ENCODE results near the gene ADH1A. TPM values are rescaled to one million over a fixed set of nuclear protein-coding genes. Genes with fewer than 3 reads are reported as not detected.

ADH1A gene
- total and polyA plus RNA-seq, 2 experiments from 2014 or later: 26.6 to 39.0 TPM

DNA sequence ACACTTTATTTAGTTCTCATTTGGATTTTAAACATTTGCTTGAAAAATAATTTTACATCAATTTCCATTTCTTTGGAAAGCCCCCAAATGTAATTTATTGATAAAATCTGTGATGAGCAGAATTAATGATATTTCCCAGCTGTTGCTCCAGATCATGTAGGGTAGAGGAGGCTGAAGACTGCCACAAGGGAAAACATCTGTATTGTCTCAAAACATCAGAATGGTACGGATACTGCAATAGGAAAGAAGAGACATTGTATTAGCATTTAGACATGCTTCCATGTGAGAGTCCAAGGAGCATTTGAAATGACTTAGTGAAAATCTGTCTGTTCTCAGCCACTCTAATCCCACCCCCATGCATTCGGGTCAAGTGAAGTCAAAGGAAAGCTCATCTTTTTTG, 14.4 kb downstream of the ADH1A start:
- Histone ChIP-seq H4K20me1 (ENCODE audit: insufficient read depth, poor library complexity, severe bottlenecking) (no peaks in the 10 kb centered on the region), H3K4me3 (no peak overlapping the region), H3K9me3 (ENCODE audit: low read depth) (no peaks in the 10 kb centered on the region), H3K27me3 (no peaks in the 10 kb centered on the region), H3K79me2 (no peaks in the 10 kb centered on the region), H3K9me2 (replicated peaks; ENCODE audit: insufficient read depth) (no peaks in the 10 kb centered on the region), H3K27ac (no peak overlapping the region), H3K4me1 (ENCODE audit: insufficient read depth) (no peaks in the 10 kb centered on the region), H3K36me3 (replicated peaks; ENCODE audit: insufficient read depth, low read depth) (no peaks in the 10 kb centered on the region), H2AFZ (no peak overlapping the region), H3K4me2 (no peak overlapping the region)
- 91% methylated on average over 2 of the region's 2 CpGs for WGBS (ENCODE audit: low lambda C conversion rate, missing lambda C conversion rate)
- no peak for DNase-seq (ENCODE audit: low spot score)
- TF ChIP-seq, protein P1, sequence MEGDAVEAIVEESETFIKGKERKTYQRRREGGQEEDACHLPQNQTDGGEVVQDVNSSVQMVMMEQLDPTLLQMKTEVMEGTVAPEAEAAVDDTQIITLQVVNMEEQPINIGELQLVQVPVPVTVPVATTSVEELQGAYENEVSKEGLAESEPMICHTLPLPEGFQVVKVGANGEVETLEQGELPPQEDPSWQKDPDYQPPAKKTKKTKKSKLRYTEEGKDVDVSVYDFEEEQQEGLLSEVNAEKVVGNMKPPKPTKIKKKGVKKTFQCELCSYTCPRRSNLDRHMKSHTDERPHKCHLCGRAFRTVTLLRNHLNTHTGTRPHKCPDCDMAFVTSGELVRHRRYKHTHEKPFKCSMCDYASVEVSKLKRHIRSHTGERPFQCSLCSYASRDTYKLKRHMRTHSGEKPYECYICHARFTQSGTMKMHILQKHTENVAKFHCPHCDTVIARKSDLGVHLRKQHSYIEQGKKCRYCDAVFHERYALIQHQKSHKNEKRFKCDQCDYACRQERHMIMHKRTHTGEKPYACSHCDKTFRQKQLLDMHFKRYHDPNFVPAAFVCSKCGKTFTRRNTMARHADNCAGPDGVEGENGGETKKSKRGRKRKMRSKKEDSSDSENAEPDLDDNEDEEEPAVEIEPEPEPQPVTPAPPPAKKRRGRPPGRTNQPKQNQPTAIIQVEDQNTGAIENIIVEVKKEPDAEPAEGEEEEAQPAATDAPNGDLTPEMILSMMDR (IDR thresholded peaks at IDR 0.05; ENCODE audit: poor library complexity): no peak
- TF ChIP-seq EZH2 (IDR thresholded peaks at IDR 0.05; ENCODE audit: borderline replicate concordance): no peak

DNA sequence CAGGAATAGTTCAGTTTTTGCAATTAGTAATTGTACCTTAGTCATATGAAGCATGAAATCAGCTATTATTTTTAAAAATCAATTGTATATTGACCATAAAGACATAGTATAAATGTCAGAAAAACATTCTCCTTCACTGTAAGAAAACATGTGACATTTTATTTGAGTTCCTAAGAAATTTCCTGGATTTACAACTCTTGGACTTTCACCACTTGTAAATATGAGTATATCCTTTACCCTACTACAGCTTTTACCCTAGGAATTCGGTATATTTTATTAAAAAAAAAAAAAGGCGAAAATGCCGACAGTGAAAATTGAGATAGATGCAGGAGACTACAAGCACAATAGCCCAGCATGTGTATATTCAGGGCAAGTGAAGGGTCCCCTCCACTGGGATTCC, 14.9 kb downstream of the ADH1A start:
- Histone ChIP-seq H3K4me3 (no peak overlapping the region), H4K20me1 (ENCODE audit: insufficient read depth, poor library complexity, severe bottlenecking) (no peaks in the 10 kb centered on the region), H3K36me3 (replicated peaks; ENCODE audit: insufficient read depth, low read depth) (no peaks in the 10 kb centered on the region), H3K27ac (no peak overlapping the region), H3K4me1 (ENCODE audit: insufficient read depth) (no peaks in the 10 kb centered on the region), H3K79me2 (no peaks in the 10 kb centered on the region), H3K9me2 (replicated peaks; ENCODE audit: insufficient read depth) (no peaks in the 10 kb centered on the region), H3K9me3 (ENCODE audit: low read depth) (no peaks in the 10 kb centered on the region), H2AFZ (no peak overlapping the region), H3K27me3 (no peaks in the 10 kb centered on the region), H3K4me2 (no peak overlapping the region)
- no peak for DNase-seq (ENCODE audit: low spot score)
- WGBS (ENCODE audit: low lambda C conversion rate, missing lambda C conversion rate): 96% methylated on average over 3 of the region's 3 CpGs
- TF ChIP-seq, protein P1 (IDR thresholded peaks at IDR 0.05; ENCODE audit: poor library complexity): no peak
- TF ChIP-seq EZH2 (IDR thresholded peaks at IDR 0.05; ENCODE audit: borderline replicate concordance) (no peak), EZH2phosphoT487 (IDR thresholded peaks at IDR 0.05; ENCODE audit: low read depth, severe bottlenecking, unreplicated experiment) (no peak)

DNA sequence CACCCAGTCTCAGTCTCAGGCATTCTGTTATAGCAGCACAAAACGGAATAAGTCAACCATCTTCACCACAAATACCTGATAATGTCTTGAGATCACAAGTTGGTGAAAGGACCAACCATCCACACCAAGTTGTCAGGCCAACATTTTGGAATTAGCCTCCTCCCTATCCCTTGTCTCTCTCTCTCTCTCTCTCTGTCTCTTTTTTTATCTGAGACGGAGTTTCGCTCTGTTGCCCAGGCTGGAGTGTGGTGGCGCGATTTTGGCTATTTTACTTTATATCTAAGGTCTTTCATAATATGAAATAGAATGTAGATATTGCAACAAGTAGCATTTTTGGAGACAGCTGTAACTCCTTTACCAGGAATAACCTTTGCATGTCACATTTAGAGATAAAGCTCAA, 15.7 kb downstream of the ADH1A start:
- H4K20me1 ChIP-seq (ENCODE audit: insufficient read depth, poor library complexity, severe bottlenecking): no peaks in the 10 kb centered on the region
- no peaks in the 10 kb centered on the region for H3K9me2 ChIP-seq (replicated peaks; ENCODE audit: insufficient read depth)
- TF ChIP-seq, protein P1 (IDR thresholded peaks at IDR 0.05; ENCODE audit: poor library complexity): no peak
- TF ChIP-seq EZH2phosphoT487 (IDR thresholded peaks at IDR 0.05; ENCODE audit: low read depth, severe bottlenecking, unreplicated experiment): no peak
- no peak for TF ChIP-seq EZH2 (IDR thresholded peaks at IDR 0.05; ENCODE audit: borderline replicate concordance)
- H3K27ac ChIP-seq: no peak overlapping the region
- no peaks in the 10 kb centered on the region for H3K36me3 ChIP-seq (replicated peaks; ENCODE audit: insufficient read depth, low read depth)
- WGBS (ENCODE audit: low lambda C conversion rate, missing lambda C conversion rate): 92% methylated on average over 5 of the region's 5 CpGs
- no peak for DNase-seq (ENCODE audit: low spot score)
- no peaks in the 10 kb centered on the region for H3K9me3 ChIP-seq (ENCODE audit: low read depth)
- no peak overlapping the region for H2AFZ ChIP-seq
- no peak overlapping the region for H3K4me3 ChIP-seq
- no peaks in the 10 kb centered on the region for H3K79me2 ChIP-seq
- no peaks in the 10 kb centered on the region for H3K4me1 ChIP-seq (ENCODE audit: insufficient read depth)
- H3K27me3 ChIP-seq: no peaks in the 10 kb centered on the region
- no peak overlapping the region for H3K4me2 ChIP-seq

DNA sequence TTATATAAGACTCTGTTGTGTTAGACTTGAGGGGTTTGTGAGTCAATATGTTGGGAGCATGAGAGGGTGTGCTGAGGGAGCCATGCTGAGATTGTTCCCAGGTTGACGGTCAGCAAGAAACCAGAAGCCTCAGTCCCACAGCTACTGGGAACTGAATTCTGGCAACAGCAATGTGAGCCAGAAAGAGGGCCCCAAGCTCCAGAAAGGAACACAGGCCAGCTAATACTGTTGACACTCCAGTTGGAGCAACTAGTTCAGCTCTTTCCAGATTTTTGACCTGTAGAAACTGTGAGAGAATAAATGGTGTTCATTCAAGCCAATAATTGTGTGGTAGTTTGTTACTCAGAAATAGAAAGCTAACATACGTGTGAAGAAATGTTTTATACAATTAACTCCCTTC, 17.1 kb downstream of the ADH1A start:
- H3K79me2 ChIP-seq: no peaks in the 10 kb centered on the region
- H3K9me3 ChIP-seq (ENCODE audit: low read depth): no peaks in the 10 kb centered on the region
- H3K4me2 ChIP-seq: no peak overlapping the region
- 100% methylated on average over 2 of the region's 2 CpGs for WGBS (ENCODE audit: low lambda C conversion rate, missing lambda C conversion rate)
- H4K20me1 ChIP-seq (ENCODE audit: insufficient read depth, poor library complexity, severe bottlenecking): no peaks in the 10 kb centered on the region
- H3K27ac ChIP-seq: no peak overlapping the region
- H3K27me3 ChIP-seq: no peaks in the 10 kb centered on the region
- no peaks in the 10 kb centered on the region for H3K36me3 ChIP-seq (replicated peaks; ENCODE audit: insufficient read depth, low read depth)
- H3K4me1 ChIP-seq (ENCODE audit: insufficient read depth): no peaks in the 10 kb centered on the region
- TF ChIP-seq EZH2phosphoT487 (IDR thresholded peaks at IDR 0.05; ENCODE audit: low read depth, severe bottlenecking, unreplicated experiment) (no peak), EZH2 (IDR thresholded peaks at IDR 0.05; ENCODE audit: borderline replicate concordance) (no peak)
- TF ChIP-seq, protein P1 (IDR thresholded peaks at IDR 0.05; ENCODE audit: poor library complexity): no peak
- no peak for DNase-seq (ENCODE audit: low spot score)
- no peaks in the 10 kb centered on the region for H3K9me2 ChIP-seq (replicated peaks; ENCODE audit: insufficient read depth)
- no peak overlapping the region for H3K4me3 ChIP-seq
- H2AFZ ChIP-seq: no peak overlapping the region

Measured in hepatocyte (in vitro differentiated cells).